ENCODE data around the gene KAT2A. TPM values are rescaled to one million over a fixed set of nuclear protein-coding genes. Genes with fewer than 3 reads are reported as not detected.

KAT2A gene
- total RNA-seq, 6 experiments from 2014 or later, result 21.5 to 36.2 (median 25.3) TPM

- Mint-ChIP-seq H3K27ac (peak overlapping the region; percentile 94), H3K4me1 (ENCODE audit: low read depth) (peaks cover 60% of the 10 kb centered on the region), H3K4me3 (peak overlapping the region; percentile 83), H3K36me3 (ENCODE audit: low read depth) (peaks cover 33% of the 10 kb centered on the region), H3K27me3 (ENCODE audit: insufficient read depth) (peaks cover 6% of the 10 kb centered on the region), H3K9me3 (no peaks in the 10 kb centered on the region)
- peak; percentile 91 for DNase-seq
- TF ChIP-seq, protein P1, sequence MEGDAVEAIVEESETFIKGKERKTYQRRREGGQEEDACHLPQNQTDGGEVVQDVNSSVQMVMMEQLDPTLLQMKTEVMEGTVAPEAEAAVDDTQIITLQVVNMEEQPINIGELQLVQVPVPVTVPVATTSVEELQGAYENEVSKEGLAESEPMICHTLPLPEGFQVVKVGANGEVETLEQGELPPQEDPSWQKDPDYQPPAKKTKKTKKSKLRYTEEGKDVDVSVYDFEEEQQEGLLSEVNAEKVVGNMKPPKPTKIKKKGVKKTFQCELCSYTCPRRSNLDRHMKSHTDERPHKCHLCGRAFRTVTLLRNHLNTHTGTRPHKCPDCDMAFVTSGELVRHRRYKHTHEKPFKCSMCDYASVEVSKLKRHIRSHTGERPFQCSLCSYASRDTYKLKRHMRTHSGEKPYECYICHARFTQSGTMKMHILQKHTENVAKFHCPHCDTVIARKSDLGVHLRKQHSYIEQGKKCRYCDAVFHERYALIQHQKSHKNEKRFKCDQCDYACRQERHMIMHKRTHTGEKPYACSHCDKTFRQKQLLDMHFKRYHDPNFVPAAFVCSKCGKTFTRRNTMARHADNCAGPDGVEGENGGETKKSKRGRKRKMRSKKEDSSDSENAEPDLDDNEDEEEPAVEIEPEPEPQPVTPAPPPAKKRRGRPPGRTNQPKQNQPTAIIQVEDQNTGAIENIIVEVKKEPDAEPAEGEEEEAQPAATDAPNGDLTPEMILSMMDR (IDR thresholded peaks at IDR 0.05), result no peak
These were observed 11.8 kb upstream of the KAT2A start for GRCh38 chr17:42132941-42133340.

DNA sequence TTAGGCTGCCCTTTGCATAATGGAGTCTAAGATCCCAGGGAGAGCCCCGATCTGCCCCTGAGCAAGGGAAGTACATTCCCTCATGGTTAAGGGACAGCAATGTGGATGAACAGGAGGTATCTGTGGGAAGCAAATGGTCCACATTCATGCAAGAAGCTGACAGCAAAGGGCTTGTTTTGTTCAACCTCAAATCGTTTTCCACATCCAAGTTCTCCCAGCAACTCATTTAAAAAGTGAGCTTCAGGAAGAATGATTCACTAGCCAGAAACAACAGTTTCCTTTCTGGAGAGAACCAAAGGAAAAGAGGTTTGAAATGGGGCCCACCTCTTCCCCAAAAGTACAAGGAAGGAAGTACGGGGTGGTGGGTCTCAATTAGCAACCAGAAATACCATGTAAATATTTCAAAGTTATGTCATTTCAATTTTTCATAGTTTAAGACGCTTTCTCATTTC, 10.8 kb upstream of the KAT2A start:
- Mint-ChIP-seq H3K27ac (peak overlapping the region; percentile 94), H3K36me3 (ENCODE audit: low read depth) (peaks cover 33% of the 10 kb centered on the region), H3K4me3 (peak overlapping the region; percentile 83; the same call in 1 of the 2 replicates), H3K9me3 (no peaks in the 10 kb centered on the region), H3K4me1 (ENCODE audit: low read depth) (peaks cover 60% of the 10 kb centered on the region), H3K27me3 (ENCODE audit: insufficient read depth) (peaks cover 6% of the 10 kb centered on the region)
- TF ChIP-seq, protein P1 (IDR thresholded peaks at IDR 0.05), result no peak
- peak; percentile 30 for DNase-seq

GRCh38 chr17:42131232-42131631, 10.1 kb upstream of the KAT2A start:
- Mint-ChIP-seq H3K27me3 (ENCODE audit: insufficient read depth) (peaks cover 7% of the 10 kb centered on the region), H3K4me3 (peak overlapping the region; percentile 30), H3K27ac (peak overlapping the region; percentile 94), H3K4me1 (ENCODE audit: low read depth) (peaks cover 55% of the 10 kb centered on the region), H3K36me3 (ENCODE audit: low read depth) (peaks cover 33% of the 10 kb centered on the region), H3K9me3 (no peaks in the 10 kb centered on the region)
- TF ChIP-seq, protein P1 (IDR thresholded peaks at IDR 0.05), result no peak
- DNase-seq, result no peak

DNA sequence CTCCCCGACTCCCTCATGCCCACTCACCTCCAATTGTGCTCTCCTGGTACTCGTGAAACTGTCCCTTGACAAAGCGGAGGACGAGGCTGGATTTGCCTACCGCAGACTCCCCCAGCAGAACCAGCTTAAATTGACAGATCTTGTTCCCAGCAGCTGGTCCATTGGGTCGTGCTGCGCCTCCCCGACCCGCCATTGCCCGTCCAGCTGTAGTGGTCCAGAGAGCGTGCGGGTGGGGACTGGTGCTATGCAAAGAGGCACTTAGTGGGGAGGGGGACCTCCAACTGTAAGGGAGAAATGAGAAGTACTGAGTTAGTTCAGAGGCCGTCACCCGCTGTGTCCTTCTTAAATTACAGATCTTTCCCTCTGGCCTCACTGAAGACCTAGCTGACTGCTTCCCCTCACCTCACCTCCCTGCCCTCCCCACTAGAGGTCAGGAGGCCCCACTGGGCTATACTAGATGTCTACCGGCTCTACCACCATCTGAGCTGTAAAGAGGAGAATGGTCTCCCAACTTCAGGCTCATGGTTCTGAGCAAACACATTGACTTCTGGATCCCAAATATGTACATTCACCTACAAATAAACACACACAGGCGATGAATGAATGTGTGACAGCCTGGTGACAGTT, 9.3 kb upstream of the KAT2A start:
- Mint-ChIP-seq H3K36me3 (ENCODE audit: low read depth) (peaks cover 30% of the 10 kb centered on the region), H3K27me3 (ENCODE audit: insufficient read depth) (peaks cover 7% of the 10 kb centered on the region), H3K9me3 (no peaks in the 10 kb centered on the region), H3K27ac (peak overlapping the region; percentile 73), H3K4me1 (ENCODE audit: low read depth) (peaks cover 47% of the 10 kb centered on the region), H3K4me3 (no peak overlapping the region)
- DNase-seq, result no peak
- TF ChIP-seq, protein P1 (IDR thresholded peaks at IDR 0.05), result no peak; the same call in 1 of the 2 replicates

DNA sequence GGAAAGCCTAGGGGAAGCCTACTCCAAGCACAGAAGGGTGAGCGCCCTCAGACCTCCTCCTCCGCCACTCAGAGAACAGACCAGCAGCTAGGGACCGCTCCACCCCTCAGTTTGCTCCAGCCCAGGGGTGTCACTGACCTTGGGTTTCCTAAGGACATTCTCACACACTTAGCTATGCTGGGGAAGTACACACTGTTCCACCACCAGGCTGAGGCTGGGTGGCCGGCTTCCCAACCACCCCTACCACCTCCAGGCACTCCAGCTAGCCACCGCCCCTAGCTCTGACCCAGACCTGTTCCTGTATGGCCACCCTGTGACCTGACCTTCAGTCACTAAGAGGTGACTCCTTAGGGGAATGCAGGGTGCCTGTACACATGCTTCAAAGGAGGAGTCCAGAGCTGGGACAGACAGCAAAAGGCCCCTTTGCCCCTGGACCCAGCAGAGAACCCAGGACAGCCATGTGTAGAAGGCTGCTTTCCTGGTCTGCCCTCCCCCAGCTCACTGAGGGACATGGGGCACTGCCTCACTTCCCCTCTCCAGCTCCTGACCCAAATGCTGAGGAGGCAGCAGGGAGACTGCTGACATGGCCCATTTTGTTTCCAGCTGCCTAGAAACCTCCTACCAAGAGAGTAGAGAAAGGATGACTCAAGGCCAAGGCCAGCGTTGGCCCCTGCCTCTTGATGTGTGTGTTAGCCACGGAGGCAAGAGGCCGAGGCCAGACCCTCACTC, 8.1 kb upstream of the KAT2A start:
- H3K36me3 Mint-ChIP-seq (ENCODE audit: low read depth), result peaks cover 34% of the 10 kb centered on the region
- no peaks in the 10 kb centered on the region for H3K9me3 Mint-ChIP-seq
- no peak overlapping the region for H3K4me3 Mint-ChIP-seq
- no peak for DNase-seq
- no peak overlapping the region for H3K27ac Mint-ChIP-seq
- peaks cover 7% of the 10 kb centered on the region for H3K27me3 Mint-ChIP-seq (ENCODE audit: insufficient read depth)
- TF ChIP-seq, protein P1 (IDR thresholded peaks at IDR 0.05), result no peak
- H3K4me1 Mint-ChIP-seq (ENCODE audit: low read depth), result peaks cover 41% of the 10 kb centered on the region

All from HFFc6 (cell line).